Gastrocnemius medialis (tissue), 4 donors: ENCODE data around the gene TEKTIP1. TPM values are rescaled to one million over a fixed set of nuclear protein-coding genes. Genes with fewer than 3 reads are reported as not detected.

Experiments used
- ATAC-seq, 2 donors: fragments of 150-250 bp; one replicate each; pipeline ENCODE4 v1.9.1; 2016
- DNase-seq, 2 donors: peaks; one replicate each; pipeline ENCODE4 v3.0.0-alpha.2; 2019
- H3K27ac ChIP-seq, 4 donors: fragments of 200-600 bp; sonication (generic); 1 replicate in 1 of 4; 2 replicates in 3 of 4; pipeline ENCODE4 v1.5.1; 2016 to 2018; ENCODE audit warnings: mild to moderate bottlenecking in 2 of 4, moderate library complexity in 1 of 4
- H3K27me3 ChIP-seq, 3 donors: fragments of 200-600 bp; sonication (generic) in 2 of 3; 1 replicate in 1 of 3; 2 replicates in 2 of 3; pipeline versions ENCODE4 v1.5.1 to v1.6.0; 2016 to 2019; ENCODE audit warnings: mild to moderate bottlenecking in 1 of 3, moderate library complexity in 1 of 3
- H3K36me3 ChIP-seq, 2 donors: fragments of 200-600 bp; sonication (generic) in 1 of 2; one replicate each; pipeline ENCODE4 v1.5.1; 2017 to 2018
- H3K4me1 ChIP-seq, 2 donors: fragments of 200-600 bp; sonication (generic) in 1 of 2; one replicate each; pipeline ENCODE4 v1.5.1; 2016 to 2017; ENCODE audit warnings: mild to moderate bottlenecking in 2 of 2
- H3K4me3 ChIP-seq, 4 donors: fragments of 200-600 bp; sonication (generic) in 3 of 4; 1 replicate in 1 of 4; 2 replicates in 3 of 4; pipeline ENCODE4 v1.5.1; 2016 to 2019; ENCODE audit warnings: mild to moderate bottlenecking in 2 of 4
- H3K9me3 ChIP-seq, 3 donors: fragments of 200-600 bp; sonication (generic) in 2 of 3; 1 replicate in 1 of 3; 2 replicates in 2 of 3; pipeline ENCODE4 v1.5.1; 2016 to 2019
- POLR2A ChIP-seq, 2 donors: fragments of 450-650 bp; IDR thresholded peaks; one replicate each; pipeline ENCODE4 v1.6.1; 2017; ENCODE audit warnings: antibody characterized with exemption in 2 of 2, mild to moderate bottlenecking in 2 of 2, moderate library complexity in 2 of 2
- in situ Hi-C, 4 donors: fragments of 200-750 bp; cut with MboI; loops; one replicate each; pipeline versions ENCODE4 v1.15.0 to v1.8.0; 2017; ENCODE audit warnings: low sequenced_read_pairs in 4 of 4
- intact Hi-C: fragments of 100-400 bp; cut with DNase I; formaldehyde crosslinking; loops from one replicate; pipeline ENCODE4 v1.15.1; 2023; ENCODE audit warnings: low total_unique reads
- total RNA-seq, 4 donors: library from RNA; depleted of rRNA; stranded (reverse); fragments of >200 nt; gene quantifications; one replicate each; pipeline versions ENCODE4 v1.1.0 to v1.2.3, GENCODE V29; 2016
- TF ChIP-seq, protein P1 (sequence below), 5 experiments: fragments of 450-650 bp in 3 of 5; fragments of 200-600 bp in 2 of 5; sonication (generic) in 2 of 5; IDR thresholded peaks in 4 of 5; conservative IDR thresholded peaks in 1 of 5; 1 replicate in 4 of 5; 2 replicates in 1 of 5; pipeline ENCODE4 v1.5.1; 2016 to 2019; ENCODE audit warnings: antibody characterized with exemption in 5 of 5, mild to moderate bottlenecking in 3 of 5, moderate library complexity in 3 of 5

TEKTIP1 gene
- total RNA-seq, 4 donors from 2014 or later, result not detected

DNA sequence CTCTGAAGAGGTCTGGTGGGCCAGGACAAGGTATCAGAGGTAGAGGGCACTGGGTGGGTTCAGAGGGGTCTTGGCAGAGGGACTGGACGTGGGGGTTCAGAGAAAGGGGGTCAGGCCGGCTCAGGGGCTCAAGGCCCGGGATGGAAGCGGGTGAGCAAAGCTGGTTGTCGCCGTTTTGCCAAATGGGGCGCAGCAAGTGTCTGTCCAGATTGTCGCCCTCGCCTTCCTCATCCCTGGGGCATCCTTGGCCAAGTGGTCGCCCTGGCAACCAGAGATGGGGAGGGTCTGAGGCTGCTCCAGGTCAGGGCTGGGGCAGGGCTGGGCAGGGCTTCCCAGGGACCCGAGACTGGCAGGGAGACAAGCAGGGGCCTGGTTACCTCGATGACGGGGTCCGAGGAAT lies 45.3 kb upstream of the TEKTIP1 start:
- TF ChIP-seq, protein P1, sequence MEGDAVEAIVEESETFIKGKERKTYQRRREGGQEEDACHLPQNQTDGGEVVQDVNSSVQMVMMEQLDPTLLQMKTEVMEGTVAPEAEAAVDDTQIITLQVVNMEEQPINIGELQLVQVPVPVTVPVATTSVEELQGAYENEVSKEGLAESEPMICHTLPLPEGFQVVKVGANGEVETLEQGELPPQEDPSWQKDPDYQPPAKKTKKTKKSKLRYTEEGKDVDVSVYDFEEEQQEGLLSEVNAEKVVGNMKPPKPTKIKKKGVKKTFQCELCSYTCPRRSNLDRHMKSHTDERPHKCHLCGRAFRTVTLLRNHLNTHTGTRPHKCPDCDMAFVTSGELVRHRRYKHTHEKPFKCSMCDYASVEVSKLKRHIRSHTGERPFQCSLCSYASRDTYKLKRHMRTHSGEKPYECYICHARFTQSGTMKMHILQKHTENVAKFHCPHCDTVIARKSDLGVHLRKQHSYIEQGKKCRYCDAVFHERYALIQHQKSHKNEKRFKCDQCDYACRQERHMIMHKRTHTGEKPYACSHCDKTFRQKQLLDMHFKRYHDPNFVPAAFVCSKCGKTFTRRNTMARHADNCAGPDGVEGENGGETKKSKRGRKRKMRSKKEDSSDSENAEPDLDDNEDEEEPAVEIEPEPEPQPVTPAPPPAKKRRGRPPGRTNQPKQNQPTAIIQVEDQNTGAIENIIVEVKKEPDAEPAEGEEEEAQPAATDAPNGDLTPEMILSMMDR (IDR thresholded peaks at IDR 0.05 in 4 of 5, conservative IDR thresholded peaks at IDR 0.05 in 1 of 5), result no peak
- no peak for TF ChIP-seq POLR2A (IDR thresholded peaks at IDR 0.05)
- H3K9me3 ChIP-seq, result no peaks in the 10 kb centered on the region
- ATAC-seq, result no peak
- no peak overlapping the region for H3K4me3 ChIP-seq
- H3K36me3 ChIP-seq, result peaks cover 0 to 44% of the 10 kb centered on the region in 2 donors
- no peaks in the 10 kb centered on the region for H3K4me1 ChIP-seq
- intact Hi-C loops (no loop called here), in situ Hi-C loops (no loop called here)
- no peaks in the 10 kb centered on the region for H3K27me3 ChIP-seq
- H3K27ac ChIP-seq, result no peak overlapping the region
- no peak for DNase-seq

DNA sequence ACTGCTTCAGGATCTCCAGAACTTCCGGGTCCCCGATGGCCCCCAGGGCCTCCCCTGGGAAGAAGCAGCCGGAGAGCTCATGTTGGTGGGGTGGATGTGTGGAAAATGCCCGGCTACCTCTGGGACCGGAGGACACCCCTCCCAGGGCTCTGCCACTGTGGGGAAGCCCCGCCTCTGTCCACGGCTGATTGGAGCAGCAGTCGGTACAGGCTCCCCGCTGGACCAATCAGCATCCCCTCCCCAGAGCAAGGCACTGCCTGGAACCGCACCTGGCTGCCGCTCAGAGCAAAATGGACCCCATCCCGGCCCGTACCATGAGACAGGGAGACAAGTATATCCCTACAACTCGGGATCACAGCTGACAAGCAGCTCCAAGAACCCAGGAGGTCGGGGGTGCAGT lies 44.9 kb upstream of the TEKTIP1 start:
- peaks cover 2% of the 10 kb centered on the region in 2 donors for H3K4me1 ChIP-seq
- in situ Hi-C loops (no loop called here), intact Hi-C loops (no loop called here)
- no peaks in the 10 kb centered on the region for H3K9me3 ChIP-seq
- no peaks in the 10 kb centered on the region for H3K27me3 ChIP-seq
- peaks cover 0 to 44% of the 10 kb centered on the region in 2 donors for H3K36me3 ChIP-seq
- DNase-seq, result no peak
- TF ChIP-seq, protein P1 (IDR thresholded peaks at IDR 0.05 in 4 of 5, conservative IDR thresholded peaks at IDR 0.05 in 1 of 5), result no peak
- no peak for TF ChIP-seq POLR2A (IDR thresholded peaks at IDR 0.05)
- no peak for ATAC-seq
- no peak overlapping the region for H3K4me3 ChIP-seq
- H3K27ac ChIP-seq, result no peak overlapping the region

DNA sequence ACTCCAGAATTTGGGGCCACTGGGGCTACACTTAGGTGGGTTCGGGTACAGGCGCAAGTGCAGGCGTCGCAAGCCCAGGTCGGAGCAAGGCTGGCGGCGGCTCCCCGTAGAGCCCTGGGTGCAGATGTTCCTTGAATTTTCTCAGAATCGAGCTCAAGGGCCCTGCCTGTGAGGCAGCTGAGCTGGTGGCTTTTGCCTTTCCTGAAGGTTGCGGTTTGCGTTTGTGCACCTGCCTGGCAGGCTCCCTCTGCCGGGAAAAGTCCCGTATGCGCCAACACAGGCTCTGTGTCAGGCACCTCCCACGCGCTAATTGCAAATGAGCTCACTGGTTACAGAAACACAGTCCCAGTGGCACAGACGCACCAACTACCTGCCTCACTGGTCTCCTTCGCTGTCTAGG lies 44.4 kb upstream of the TEKTIP1 start:
- no peak for DNase-seq
- H3K4me3 ChIP-seq, result no peak overlapping the region
- intact Hi-C loops (no loop called here), in situ Hi-C loops (no loop called here)
- no peak overlapping the region for H3K27ac ChIP-seq
- H3K27me3 ChIP-seq, result no peaks in the 10 kb centered on the region
- peaks cover 7% of the 10 kb centered on the region in 2 donors for H3K4me1 ChIP-seq
- ATAC-seq, result no peak
- TF ChIP-seq, protein P1 (IDR thresholded peaks at IDR 0.05 in 4 of 5, conservative IDR thresholded peaks at IDR 0.05 in 1 of 5), result no peak
- H3K36me3 ChIP-seq, result peaks cover 0 to 44% of the 10 kb centered on the region in 2 donors
- H3K9me3 ChIP-seq, result no peaks in the 10 kb centered on the region

DNA sequence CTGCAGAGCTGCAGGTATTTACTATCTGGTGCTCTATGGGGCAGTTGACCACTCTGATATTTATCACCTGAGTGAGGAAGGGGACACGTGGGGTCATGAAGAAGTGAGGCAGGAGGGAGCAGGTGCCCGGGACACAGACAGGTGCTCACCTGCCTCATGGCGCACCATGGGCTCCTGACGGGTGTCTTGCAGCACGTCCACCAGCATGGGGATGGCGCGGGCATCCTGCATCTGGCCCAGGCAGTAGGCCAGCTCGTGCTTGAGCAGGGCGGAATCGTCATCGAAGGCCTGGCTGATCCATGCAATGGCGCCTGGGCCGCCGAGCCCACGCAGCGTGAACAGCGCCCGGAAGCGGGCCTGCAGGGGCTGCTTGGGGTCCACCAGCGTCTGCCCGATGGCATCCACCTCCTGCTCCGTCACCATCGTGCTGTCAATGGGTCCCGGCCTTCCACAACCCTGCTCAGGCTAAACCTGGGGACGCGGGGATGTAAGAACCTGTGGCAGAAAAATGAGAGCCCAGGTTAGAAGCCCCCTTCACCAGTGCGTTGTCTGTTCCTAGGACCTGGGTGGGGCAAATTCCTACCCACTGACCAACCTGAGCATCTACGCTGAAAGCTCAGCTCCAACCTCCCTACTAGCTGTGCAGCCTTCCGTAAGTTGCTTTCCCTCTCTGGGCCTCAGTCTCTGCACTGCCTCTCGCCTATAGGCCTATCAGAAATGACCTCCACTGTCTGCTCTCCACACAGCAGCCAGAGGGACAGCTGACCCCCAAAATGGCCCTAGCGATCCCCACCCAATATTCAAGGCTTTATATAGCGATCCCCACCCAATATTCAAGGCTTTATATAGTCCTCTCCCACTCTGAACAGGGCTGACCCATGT lies 42.3 kb upstream of the TEKTIP1 start:
- H3K4me3 ChIP-seq, result no peak overlapping the region
- ATAC-seq, result no peak

More for the DNA sequence above, 42.3 kb upstream of the TEKTIP1 start:
- intact Hi-C loops (no loop called here), in situ Hi-C loops (no loop called here)
- H3K36me3 ChIP-seq, result peaks cover 0 to 44% of the 10 kb centered on the region in 2 donors
- H3K9me3 ChIP-seq, result no peaks in the 10 kb centered on the region
- H3K4me1 ChIP-seq, result peaks cover 17% of the 10 kb centered on the region in 2 donors
- DNase-seq, result no peak
- H3K27me3 ChIP-seq, result no peaks in the 10 kb centered on the region
- TF ChIP-seq POLR2A (IDR thresholded peaks at IDR 0.05), result no peak
- TF ChIP-seq, protein P1 (IDR thresholded peaks at IDR 0.05 in 4 of 5, conservative IDR thresholded peaks at IDR 0.05 in 1 of 5), result no peak
- no peak overlapping the region for H3K27ac ChIP-seq
